HEK293T (cell line): ENCODE results near the gene OR2B6.

Experiments used
- ARNT ChIP-seq: fragments of 450-650 bp; IDR thresholded peaks from 2 replicates; pipeline ENCODE4 v1.6.1; 2017; ENCODE audit warnings: mild to moderate bottlenecking
- BHLHE40 ChIP-seq: fragments of 450-650 bp; IDR thresholded peaks from 2 replicates; pipeline ENCODE4 v1.6.1; 2016; ENCODE audit warnings: mild to moderate bottlenecking, moderate library complexity, borderline replicate concordance
- ELF4 ChIP-seq: fragments of 450-650 bp; IDR thresholded peaks from 2 replicates; pipeline ENCODE4 v1.6.1; 2017; ENCODE audit warnings: antibody characterized with exemption
- FOXA1 ChIP-seq: fragments of 450-650 bp; IDR thresholded peaks from 2 replicates; pipeline ENCODE4 v1.6.1; 2016; ENCODE audit warnings: mild to moderate bottlenecking
- FOXK2 ChIP-seq: fragments of 450-650 bp; IDR thresholded peaks from 2 replicates; pipeline ENCODE4 v1.6.1; 2016; ENCODE audit warnings: mild to moderate bottlenecking
- FOXM1 ChIP-seq: fragments of 450-650 bp; IDR thresholded peaks from 2 replicates; pipeline ENCODE4 v1.6.1; 2017; ENCODE audit warnings: mild to moderate bottlenecking, borderline replicate concordance
- NFRKB ChIP-seq: fragments of 450-650 bp; IDR thresholded peaks from 2 replicates; pipeline ENCODE4 v1.6.1; 2016; ENCODE audit warnings: mild to moderate bottlenecking, moderate library complexity

DNA sequence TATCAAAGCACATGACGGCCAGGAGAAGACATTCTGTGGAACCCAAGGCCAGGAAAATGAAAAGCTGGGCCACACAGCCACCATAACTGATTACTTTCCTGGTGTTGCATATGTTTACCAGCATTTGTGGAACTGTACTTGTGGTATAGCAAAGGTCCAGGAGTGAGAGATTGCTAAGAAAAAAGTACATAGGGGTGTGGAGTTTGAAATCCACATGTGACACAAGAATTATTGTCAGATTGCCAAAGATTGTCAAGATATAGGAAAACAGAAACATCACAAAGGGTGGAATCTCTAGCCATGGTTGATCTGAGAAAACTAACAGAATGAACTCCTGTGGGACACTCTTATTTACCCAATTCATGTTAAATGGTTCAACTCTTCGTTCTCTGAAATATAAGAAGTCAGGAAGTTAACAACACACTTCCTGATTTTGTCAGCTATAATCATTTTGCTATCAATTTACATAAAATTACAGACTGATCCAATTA is 45.0 kb upstream of the OR2B6 start, which contains the start of gene OR2B2:
- TF ChIP-seq FOXK2 (no peak), FOXM1 (no peak), NFRKB (no peak), ELF4 (no peak), BHLHE40 (no peak), FOXA1 (no peak), ARNT (no peak)
